GF-D8 (cell line): ENCODE measurements around the gene ARHGAP42.

ENCODE experiments used
- DNase-seq: peaks from one replicate; lab custom pipeline; 2025; lab: John Stamatoyannopoulos, UW

The ARHGAP42 gene

GRCh38 chr11:100759856-100760255 lies 72.8 kb downstream of the ARHGAP42 start:
- DNase-seq = no peak

- no peak for DNase-seq
Measured at GRCh38 chr11:100760744-100761143, 73.7 kb downstream of the ARHGAP42 start.

- DNase-seq = no peak
Measured at GRCh38 chr11:100761841-100762240, 74.8 kb downstream of the ARHGAP42 start.

GRCh38 chr11:100766764-100767163 lies 79.7 kb downstream of the ARHGAP42 start:
- no peak for DNase-seq

GRCh38 chr11:100769165-100769564 lies 82.1 kb downstream of the ARHGAP42 start:
- no peak for DNase-seq

GRCh38 chr11:100769617-100770016 lies 82.5 kb downstream of the ARHGAP42 start:
- no peak for DNase-seq

GRCh38 chr11:100774132-100774531 lies 87.0 kb downstream of the ARHGAP42 start:
- no peak for DNase-seq

GRCh38 chr11:100774859-100775258 lies 87.8 kb downstream of the ARHGAP42 start:
- DNase-seq = no peak

- DNase-seq = no peak
Measured at GRCh38 chr11:100776212-100776896, 89.3 kb downstream of the ARHGAP42 start.

GRCh38 chr11:100777103-100777502 lies 90.0 kb downstream of the ARHGAP42 start:
- DNase-seq = no peak

GRCh38 chr11:100777736-100778135 lies 90.6 kb downstream of the ARHGAP42 start:
- DNase-seq = no peak

GRCh38 chr11:100778166-100778785 lies 91.2 kb downstream of the ARHGAP42 start:
- no peak for DNase-seq

- DNase-seq = no peak
Measured at GRCh38 chr11:100780470-100780869, 93.4 kb downstream of the ARHGAP42 start.

GRCh38 chr11:100785148-100785983 lies 98.3 kb downstream of the ARHGAP42 start:
- DNase-seq = no peak

- no peak for DNase-seq
Measured at GRCh38 chr11:100788561-100789295, 101.6 kb downstream of the ARHGAP42 start.

GRCh38 chr11:100789500-100789899 lies 102.4 kb downstream of the ARHGAP42 start:
- DNase-seq = no peak

- no peak for DNase-seq
Measured at GRCh38 chr11:100790073-100790472, 103.0 kb downstream of the ARHGAP42 start.

- no peak for DNase-seq
Measured at GRCh38 chr11:100791103-100791502, 104.0 kb downstream of the ARHGAP42 start.

- DNase-seq = no peak
Measured at GRCh38 chr11:100791860-100792259, 104.8 kb downstream of the ARHGAP42 start.

- no peak for DNase-seq
Measured at GRCh38 chr11:100793525-100793924, 106.4 kb downstream of the ARHGAP42 start.

GRCh38 chr11:100794446-100794845 lies 107.4 kb downstream of the ARHGAP42 start:
- DNase-seq = no peak

- no peak for DNase-seq
Measured at GRCh38 chr11:100799445-100799844, 112.4 kb downstream of the ARHGAP42 start.
